Brain microvascular endothelial cell (primary cell): Measurements from ENCODE around the gene PCNX1.
"Not testable (repeated sequence)": the region's sequence is repeated elsewhere in the genome, so short reads cannot be mapped to it uniquely, and the experiment has no call there.

Experiments used
- DNase-seq: peaks from one replicate; pipeline ENCODE4 v3.0.0-alpha.2; 2020
- H3K27ac ChIP-seq: fragments of 250-450 bp; sonication (Bioruptor Pico); 2 replicates; pipeline ENCODE4 v1.5.1; 2020; ENCODE audit warnings: mild to moderate bottlenecking, moderate library complexity
- H3K27me3 ChIP-seq: fragments of 250-450 bp; sonication (Bioruptor Pico); replicated peaks from 2 replicates; pipeline ENCODE4 v1.5.1; 2020; ENCODE audit warnings: mild to moderate bottlenecking
- H3K36me3 ChIP-seq: fragments of 250-450 bp; sonication (Bioruptor Pico); replicated peaks from 2 replicates; pipeline ENCODE4 v1.5.1; 2020; ENCODE audit warnings: mild to moderate bottlenecking
- H3K4me3 ChIP-seq: 2 replicates; pipeline ENCODE4 v1.5.1; 2011; ENCODE audit warnings: low read depth, mild to moderate bottlenecking, control low read depth, low read length, moderate library complexity
- in situ Hi-C: cut with HindIII; loops from 2 replicates; pipeline ENCODE4 v1.10.0; 2017; ENCODE audit warnings: low sequenced_read_pairs, low pct_ligation_motif_present
- TF ChIP-seq, protein P1 (sequence below): IDR thresholded peaks from 2 replicates; pipeline ENCODE4 v1.5.1; 2011; ENCODE audit warnings: low read depth, mild to moderate bottlenecking, moderate library complexity, low read length, control low read depth, inconsistent platforms; ENCODE audit errors: missing control alignments

The PCNX1 gene

DNA sequence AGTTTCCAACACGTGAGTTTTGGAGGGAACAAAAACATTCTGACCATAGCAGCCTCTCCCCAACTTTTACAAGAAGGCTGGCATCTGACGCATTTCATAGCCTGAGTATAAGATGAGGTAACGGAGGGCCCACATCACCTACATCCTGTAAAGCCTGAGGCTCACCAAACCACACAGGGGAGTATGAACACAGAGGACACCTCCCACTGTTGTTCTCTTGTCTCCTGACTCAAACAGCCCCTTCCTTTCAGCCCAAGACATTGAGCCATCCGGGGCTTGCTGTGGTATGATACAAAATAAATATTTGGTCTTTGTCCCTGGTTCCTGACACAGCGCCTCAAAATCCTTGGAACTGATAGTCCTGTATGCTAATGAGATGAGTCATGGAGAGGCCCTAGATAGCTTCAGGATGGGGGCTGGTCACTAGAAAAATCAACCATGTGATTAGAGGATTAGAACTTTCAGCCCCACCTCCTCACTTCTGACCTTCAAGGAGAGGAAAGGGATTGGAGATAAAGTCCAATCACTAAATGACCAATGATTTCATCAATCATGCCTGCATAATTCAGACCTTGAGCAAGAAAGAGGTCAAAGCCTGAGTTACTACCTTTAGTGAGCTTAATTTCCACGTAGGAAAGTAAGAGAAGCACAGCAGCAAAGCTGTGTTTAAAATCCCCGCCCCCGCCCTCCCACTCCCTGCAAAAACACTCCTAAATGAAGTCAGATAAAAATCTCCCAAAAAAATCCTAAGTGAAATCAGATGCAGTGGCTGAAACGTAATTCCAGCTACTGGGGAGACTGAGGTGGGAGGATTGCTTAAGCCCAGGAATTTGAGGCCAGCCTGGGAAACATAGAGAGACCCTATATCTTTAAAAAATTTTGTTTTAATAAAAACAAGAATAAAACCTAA is 236.4 kb downstream of the PCNX1 start:
- DNase-seq: peak; percentile 89
- Histone ChIP-seq H3K36me3 (no peaks in the 10 kb centered on the region), H3K4me3 (no peak overlapping the region), H3K27ac (peak overlapping the region; percentile 93), H3K27me3 (no peaks in the 10 kb centered on the region)
- TF ChIP-seq, protein P1, sequence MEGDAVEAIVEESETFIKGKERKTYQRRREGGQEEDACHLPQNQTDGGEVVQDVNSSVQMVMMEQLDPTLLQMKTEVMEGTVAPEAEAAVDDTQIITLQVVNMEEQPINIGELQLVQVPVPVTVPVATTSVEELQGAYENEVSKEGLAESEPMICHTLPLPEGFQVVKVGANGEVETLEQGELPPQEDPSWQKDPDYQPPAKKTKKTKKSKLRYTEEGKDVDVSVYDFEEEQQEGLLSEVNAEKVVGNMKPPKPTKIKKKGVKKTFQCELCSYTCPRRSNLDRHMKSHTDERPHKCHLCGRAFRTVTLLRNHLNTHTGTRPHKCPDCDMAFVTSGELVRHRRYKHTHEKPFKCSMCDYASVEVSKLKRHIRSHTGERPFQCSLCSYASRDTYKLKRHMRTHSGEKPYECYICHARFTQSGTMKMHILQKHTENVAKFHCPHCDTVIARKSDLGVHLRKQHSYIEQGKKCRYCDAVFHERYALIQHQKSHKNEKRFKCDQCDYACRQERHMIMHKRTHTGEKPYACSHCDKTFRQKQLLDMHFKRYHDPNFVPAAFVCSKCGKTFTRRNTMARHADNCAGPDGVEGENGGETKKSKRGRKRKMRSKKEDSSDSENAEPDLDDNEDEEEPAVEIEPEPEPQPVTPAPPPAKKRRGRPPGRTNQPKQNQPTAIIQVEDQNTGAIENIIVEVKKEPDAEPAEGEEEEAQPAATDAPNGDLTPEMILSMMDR: no peak
- in situ Hi-C loops: loop anchor here (25.0 kb wide), 1 partner anchor 594 kb away; no protein-coding TSS in a partner anchor

DNA sequence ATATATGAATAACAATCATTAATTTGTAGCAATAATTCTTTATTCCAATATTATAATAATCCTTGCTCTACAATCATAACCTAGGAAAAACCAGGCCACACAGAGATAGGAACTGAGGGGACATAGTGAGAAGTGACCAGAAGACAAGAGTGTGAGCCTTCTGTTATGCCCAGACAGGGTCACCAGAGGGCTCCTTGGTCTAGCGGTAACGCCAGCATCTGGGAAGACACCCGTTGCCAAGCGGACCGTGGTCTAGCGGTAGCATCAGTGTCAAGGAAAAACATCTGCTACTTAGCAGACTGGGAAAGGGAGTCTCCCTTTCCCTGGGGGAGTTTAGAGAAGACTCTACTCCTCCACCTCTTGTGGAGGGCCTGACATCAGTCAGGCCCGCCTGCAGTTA is 240.1 kb downstream of the PCNX1 start:
- DNase-seq, H3K36me3 ChIP-seq, H3K27ac ChIP-seq, H3K27me3 ChIP-seq, H3K4me3 ChIP-seq: not testable (repeated sequence)
- in situ Hi-C loops: loop anchor here (25.0 kb wide), 1 partner anchor 590 kb away; no protein-coding TSS in a partner anchor

DNA sequence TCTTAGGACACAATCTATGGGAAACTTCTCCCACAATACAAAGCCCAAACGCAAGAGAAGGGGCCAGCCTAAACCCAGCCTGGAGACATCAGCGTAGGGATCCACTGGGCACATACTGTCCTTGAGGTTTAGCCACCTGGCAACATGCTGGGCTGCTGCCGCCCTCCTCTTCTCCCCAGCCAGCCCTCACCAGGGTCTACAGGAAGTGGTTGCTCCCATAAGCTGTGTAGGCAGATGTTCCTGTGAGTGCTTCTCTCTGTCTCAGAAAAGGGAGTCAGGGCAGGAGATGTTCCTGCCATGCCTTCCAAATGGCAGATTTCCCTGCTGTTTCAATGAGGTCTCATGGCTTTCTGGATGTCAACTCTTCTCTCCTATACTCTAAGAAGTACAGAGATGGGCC is 241.4 kb downstream of the PCNX1 start:
- Histone ChIP-seq H3K27ac (no peak overlapping the region), H3K27me3 (no peaks in the 10 kb centered on the region), H3K4me3 (no peak overlapping the region), H3K36me3 (no peaks in the 10 kb centered on the region)
- TF ChIP-seq, protein P1: no peak
- in situ Hi-C loops: loop anchor here (25.0 kb wide), 1 partner anchor 589 kb away; no protein-coding TSS in a partner anchor
- DNase-seq: no peak

DNA sequence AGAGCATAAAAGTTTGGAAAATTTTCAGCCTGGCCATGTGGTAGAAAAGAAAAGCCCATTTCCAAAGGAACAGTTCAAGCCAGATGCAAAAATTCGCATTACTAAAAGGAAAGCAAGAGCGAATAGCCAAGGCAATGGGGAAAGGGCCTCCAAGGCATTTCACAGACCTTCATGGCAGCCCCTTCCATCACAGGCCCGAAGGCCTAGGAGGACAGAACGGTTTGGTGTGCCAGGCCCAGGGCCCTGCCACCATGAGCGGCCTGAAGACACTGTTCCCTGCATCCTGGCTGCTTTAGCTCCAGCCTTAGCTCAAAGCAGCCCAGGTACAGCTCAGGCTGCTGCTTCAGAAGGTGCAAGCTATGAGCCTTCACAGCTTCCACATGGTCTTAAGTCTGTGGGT is 243.5 kb downstream of the PCNX1 start:
- in situ Hi-C loops: no loop called here
- H3K27me3 ChIP-seq: no peaks in the 10 kb centered on the region

DNA sequence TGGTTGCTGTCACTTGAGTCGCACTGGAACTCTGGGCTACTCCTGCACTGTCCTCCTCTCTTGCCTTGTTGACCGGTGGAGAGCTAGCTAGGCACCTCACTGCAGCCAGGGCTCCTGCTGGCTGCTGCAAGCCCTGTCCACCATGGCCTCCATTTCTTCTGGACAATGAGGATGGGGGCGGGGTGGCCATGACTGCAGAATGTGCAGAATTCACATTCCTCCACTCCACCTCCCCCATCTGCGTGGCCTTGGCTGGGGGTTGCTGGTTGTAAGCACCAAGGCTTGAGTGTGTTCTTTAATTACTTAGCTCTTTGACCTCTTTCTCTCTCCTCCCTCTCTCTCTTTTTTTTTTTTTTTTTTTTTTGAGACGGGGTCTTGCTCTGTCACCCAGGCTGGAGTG is 248.5 kb downstream of the PCNX1 start:
- no peak for DNase-seq
- Histone ChIP-seq H3K4me3 (no peak overlapping the region), H3K27ac (no peak overlapping the region), H3K27me3 (no peaks in the 10 kb centered on the region), H3K36me3 (no peaks in the 10 kb centered on the region)
- TF ChIP-seq, protein P1: no peak
- in situ Hi-C loops: no loop called here

More for the DNA sequence above, 243.5 kb downstream of the PCNX1 start:
- Histone ChIP-seq H3K27ac (no peak overlapping the region), H3K36me3 (no peaks in the 10 kb centered on the region), H3K4me3 (no peak overlapping the region)
- DNase-seq: no peak
- TF ChIP-seq, protein P1: no peak

DNA sequence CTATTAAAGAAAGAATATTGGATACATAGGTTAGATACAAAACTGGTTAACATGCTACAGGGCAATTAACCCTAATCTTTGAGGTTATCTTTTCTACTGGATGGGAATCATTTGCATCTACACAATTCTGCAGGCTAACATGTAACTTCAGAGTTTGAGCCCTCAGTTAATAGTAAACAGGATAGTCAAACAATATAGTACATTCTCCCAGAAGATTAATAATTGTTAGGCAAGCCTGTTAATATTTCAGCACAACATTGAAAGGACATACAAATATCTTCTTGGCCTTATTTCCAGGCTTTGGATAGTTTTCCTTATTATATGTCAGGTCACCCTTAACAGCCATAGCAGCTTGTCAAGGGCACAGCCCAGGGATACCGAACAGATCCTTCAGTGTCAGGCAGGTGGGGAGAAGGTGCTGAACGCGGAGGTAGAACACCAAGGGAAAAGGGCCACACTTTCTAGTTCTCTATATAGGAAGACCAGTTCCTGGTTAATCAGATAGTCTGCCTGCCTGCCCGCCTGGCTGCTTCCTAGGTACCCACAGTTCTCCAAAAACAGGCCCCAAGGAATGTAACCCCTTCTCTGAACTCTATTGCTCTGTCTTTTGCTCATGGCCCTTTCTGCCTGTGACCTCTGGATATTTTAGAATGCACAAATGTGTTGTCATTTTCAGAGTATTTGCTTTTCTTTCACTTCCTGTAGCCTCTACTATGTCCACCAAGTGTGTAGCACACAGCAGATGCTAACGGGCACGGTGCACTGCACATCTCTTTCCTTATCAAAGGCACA is 256.0 kb downstream of the PCNX1 start:
- Histone ChIP-seq H3K27me3 (no peaks in the 10 kb centered on the region), H3K36me3 (no peaks in the 10 kb centered on the region), H3K4me3 (no peak overlapping the region), H3K27ac (no peak overlapping the region)
- no peak for DNase-seq
- in situ Hi-C loops: no loop called here
- TF ChIP-seq, protein P1: no peak
